SK-N-SH (cell line): ENCODE results near the gene RNU4-1.

Experiments used
- CTCF ChIP-seq: fragments of 200-600 bp; sonication (generic); IDR thresholded peaks from 2 replicates; pipeline ENCODE4 v1.6.1; 2017; ENCODE audit warnings: antibody characterized with exemption, mild to moderate bottlenecking, moderate library complexity
- EP300 ChIP-seq, 2 experiments: IDR thresholded peaks; 2 replicates each; pipeline versions ENCODE4 v1.4.0 to v1.6.1; 2012; ENCODE audit warnings: borderline replicate concordance in 1 of 2, low read depth in 1 of 2, low read length in 1 of 2
- EZH2phosphoT487 ChIP-seq: fragments of 200-600 bp; sonication (generic); IDR thresholded peaks from 2 replicates; pipeline ENCODE4 v1.6.1; 2017; ENCODE audit warnings: low read depth, mixed run types, mild to moderate bottlenecking, antibody characterized with exemption, moderate library complexity, borderline replicate concordance
- MEF2A ChIP-seq: IDR thresholded peaks from 2 replicates; pipeline ENCODE4 v1.4.0; 2012; ENCODE audit warnings: low read depth, borderline replicate concordance
- POLR2AphosphoS5 ChIP-seq: IDR thresholded peaks from 2 replicates; pipeline ENCODE4 v1.6.1; 2012; ENCODE audit warnings: low read depth, low read length
- TAF1 ChIP-seq: IDR thresholded peaks from 2 replicates; pipeline ENCODE4 v1.6.1; 2012; ENCODE audit warnings: low read depth, mild to moderate bottlenecking, low read length, moderate library complexity, borderline replicate concordance
- YY1 ChIP-seq: IDR thresholded peaks from 2 replicates; pipeline ENCODE4 v1.4.0; 2012; ENCODE audit warnings: low read depth, mild to moderate bottlenecking
- TF ChIP-seq, protein P1 (sequence below): IDR thresholded peaks from 2 replicates; pipeline ENCODE4 v1.4.0; 2012; ENCODE audit warnings: low read depth

DNA sequence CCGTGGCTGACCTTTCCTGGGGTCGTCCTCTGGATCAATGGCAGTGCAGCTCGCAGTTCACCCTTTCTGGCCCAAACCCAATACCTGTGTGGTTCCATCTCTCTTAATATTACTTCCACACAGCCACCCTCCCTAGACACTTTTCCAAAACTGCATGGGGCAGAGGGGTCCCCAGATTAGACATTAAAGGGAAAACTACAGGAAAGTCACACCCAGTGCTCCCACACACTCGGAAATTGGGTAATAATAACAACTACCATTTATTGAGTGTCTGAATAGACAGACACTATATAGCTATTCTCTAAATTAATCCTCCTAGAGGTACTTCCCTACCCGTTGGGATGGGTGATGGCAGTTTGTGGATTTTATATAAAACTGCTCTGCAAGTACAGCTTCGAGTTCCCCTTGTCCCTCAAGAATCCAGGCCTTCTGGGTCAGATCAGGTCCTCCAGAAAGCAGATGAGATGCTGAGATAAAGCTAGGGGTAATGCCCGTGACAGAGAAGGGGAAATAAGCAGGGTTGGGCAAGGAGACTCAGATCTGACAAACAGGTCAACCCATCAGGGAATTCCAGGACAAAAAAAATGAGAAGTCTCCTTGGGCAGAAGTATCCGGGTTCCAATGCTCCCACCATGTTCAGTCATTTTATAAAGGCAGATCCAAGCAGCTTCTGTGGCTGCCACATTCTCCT, 26.7 kb downstream of the RNU4-1 start:
- no peak for TF ChIP-seq CTCF
- TF ChIP-seq EZH2phosphoT487 = no peak
- TF ChIP-seq, protein P1, sequence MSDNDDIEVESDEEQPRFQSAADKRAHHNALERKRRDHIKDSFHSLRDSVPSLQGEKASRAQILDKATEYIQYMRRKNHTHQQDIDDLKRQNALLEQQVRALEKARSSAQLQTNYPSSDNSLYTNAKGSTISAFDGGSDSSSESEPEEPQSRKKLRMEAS = no peak
- no peak for TF ChIP-seq TAF1
- no peak for TF ChIP-seq POLR2AphosphoS5
- TF ChIP-seq YY1 = no peak
- TF ChIP-seq MEF2A = no peak
- no peak for TF ChIP-seq EP300 (IDR thresholded peaks at IDR 0.05; ENCODE audit: borderline replicate concordance in 1 of 2, low read depth in 1 of 2, low read length in 1 of 2)
